Fibroblast of pulmonary artery (primary cell): ENCODE data around the gene HTR3B.

ENCODE experiments used
- DNase-seq: peaks from one replicate; pipeline ENCODE4 v3.0.0-alpha.2; 2010; ENCODE audit warnings: low read depth
- H3K4me3 ChIP-seq: replicated peaks from 2 replicates; pipeline ENCODE4 v1.5.1; 2011; ENCODE audit warnings: low read depth, mild to moderate bottlenecking, control low read depth, low read length, moderate library complexity
- CTCF ChIP-seq: IDR thresholded peaks from 2 replicates; pipeline ENCODE4 v1.5.1; 2011; ENCODE audit warnings: mild to moderate bottlenecking, control low read depth, low read length, inconsistent platforms; ENCODE audit errors: missing control alignments

The HTR3B gene

GRCh38 chr11:113977071-113977490, 72.5 kb downstream of the HTR3B start:
- TF ChIP-seq CTCF = no peak
- H3K4me3 ChIP-seq = no peak overlapping the region
- no peak for DNase-seq

- no peak overlapping the region for H3K4me3 ChIP-seq
- no peak for DNase-seq
- no peak for TF ChIP-seq CTCF
Observed at GRCh38 chr11:113977701-113978100, 73.1 kb downstream of the HTR3B start.

GRCh38 chr11:113979431-113979830, 74.8 kb downstream of the HTR3B start:
- H3K4me3 ChIP-seq = no peak overlapping the region
- TF ChIP-seq CTCF = no peak
- DNase-seq = no peak

DNA sequence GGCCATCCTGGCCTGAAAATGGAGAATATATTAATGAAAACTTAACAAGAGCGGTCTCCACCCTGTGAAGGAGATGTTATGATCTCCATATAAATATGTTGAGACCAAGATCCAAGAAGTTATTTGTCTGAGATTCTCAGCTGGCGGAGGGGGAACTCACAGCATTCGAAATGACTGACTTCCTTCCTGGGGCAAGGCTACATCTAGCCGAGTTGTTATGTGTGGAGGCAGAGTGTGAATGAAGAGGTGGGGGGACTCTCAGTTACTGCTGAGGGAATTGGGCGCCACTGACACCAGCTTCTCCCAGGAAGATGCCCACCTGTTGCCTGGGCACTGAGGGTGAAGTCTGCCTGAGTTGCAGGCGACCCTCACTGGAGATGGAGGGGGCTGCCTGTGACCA, 76.2 kb downstream of the HTR3B start:
- no peak for TF ChIP-seq CTCF
- no peak for DNase-seq
- H3K4me3 ChIP-seq = no peak overlapping the region

DNA sequence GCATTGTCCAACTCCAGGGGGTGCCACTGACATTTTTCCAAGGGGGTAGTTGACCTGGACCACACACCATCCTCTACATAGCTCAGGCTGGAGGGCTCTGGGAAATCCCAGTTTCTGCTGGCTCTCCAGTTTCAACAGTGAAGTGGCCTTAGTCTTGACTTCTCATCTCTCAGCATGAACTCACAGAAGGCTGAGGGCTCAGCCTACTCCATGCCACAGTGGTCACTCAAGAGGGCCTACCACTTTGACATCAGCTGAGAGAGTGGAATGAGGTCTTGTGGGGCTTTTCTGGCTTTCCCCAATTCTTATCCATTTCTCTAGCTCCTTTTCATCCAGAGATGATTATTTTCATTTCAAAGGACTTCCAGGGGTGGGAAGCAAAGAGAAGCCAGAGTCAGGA, 77.7 kb downstream of the HTR3B start:
- TF ChIP-seq CTCF = no peak
- no peak overlapping the region for H3K4me3 ChIP-seq
- no peak for DNase-seq

DNA sequence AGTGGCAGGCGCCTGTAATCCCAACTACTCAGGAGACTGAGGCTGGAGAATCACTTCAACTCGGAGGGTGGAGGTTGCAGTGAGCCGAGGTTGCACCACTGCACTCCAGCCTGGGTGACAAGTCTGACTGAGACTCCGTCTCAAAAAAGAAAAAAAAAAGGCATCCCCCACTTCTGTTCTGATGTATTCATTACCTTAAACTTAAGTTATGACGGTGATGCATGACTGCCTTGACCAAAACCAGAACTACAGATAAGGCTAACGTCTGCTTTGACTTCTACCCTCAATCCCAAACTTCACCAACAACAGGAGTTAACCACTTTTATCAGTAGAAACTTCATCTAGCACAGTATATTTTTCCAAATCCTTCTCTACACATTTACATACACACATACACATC, 80.2 kb downstream of the HTR3B start:
- no peak for TF ChIP-seq CTCF
- no peak for DNase-seq
- H3K4me3 ChIP-seq = no peak overlapping the region

- no peak overlapping the region for H3K4me3 ChIP-seq
- DNase-seq = no peak
- TF ChIP-seq CTCF = no peak
Observed at GRCh38 chr11:113985906-113986305, 81.3 kb downstream of the HTR3B start.
